Heart left ventricle (tissue), 13 donors: ENCODE results near the gene NTM.

Source experiments
- POLR2A ChIP-seq, 2 donors: fragments of 450-650 bp; IDR thresholded peaks; one replicate each; pipeline ENCODE4 v1.6.1; 2017; ENCODE audit warnings: antibody characterized with exemption in 2 of 2, mild to moderate bottlenecking in 2 of 2, moderate library complexity in 2 of 2
- TF ChIP-seq, protein P1 (sequence below), 12 donors: fragments of 200-600 bp; sonication (generic) in 4 of 12; IDR thresholded peaks; one replicate each; pipeline versions ENCODE4 v1.5.0 to v1.8.0; 2018 to 2022; ENCODE audit warnings: antibody characterized with exemption in 12 of 12, mild to moderate bottlenecking in 5 of 12
- donor health status: ischemic (EF 13 %, LVEDD 7.1; RV severe dilation, severe dysfunction).
- donor health status: DM: no; HTN: yes; CAD: no.
- donor health status: DM: no; HTN: no; CAD: no.
- donor health status: ischemic (EF 25% LVEDD 6.9; RV normal size, moderate dysfunction).
- donor health status: ischemic (EF 25% LVEDD 5.7; RV mildly dilated, moderate dysfunction).
- donor health status: ischemic (EF 35%, LVEDD 5.7; RV mildly dilated, moderate dysfunction).
- donor health status: nonischemic (EF 11% LVEDD 7.7; RV severe dilation, severe dysfunction).
- donor health status: DM: yes; HTN: yes; CAD: no.
- donor health status: PGD.
- donor health status: ischemic (EF 29% LVEDD 5.4; RV normal size, mild dysfunction).
- donor health status: nonischemic (EF 23%, LVEDD 6.1; RV moderate dilation, normal function).

DNA sequence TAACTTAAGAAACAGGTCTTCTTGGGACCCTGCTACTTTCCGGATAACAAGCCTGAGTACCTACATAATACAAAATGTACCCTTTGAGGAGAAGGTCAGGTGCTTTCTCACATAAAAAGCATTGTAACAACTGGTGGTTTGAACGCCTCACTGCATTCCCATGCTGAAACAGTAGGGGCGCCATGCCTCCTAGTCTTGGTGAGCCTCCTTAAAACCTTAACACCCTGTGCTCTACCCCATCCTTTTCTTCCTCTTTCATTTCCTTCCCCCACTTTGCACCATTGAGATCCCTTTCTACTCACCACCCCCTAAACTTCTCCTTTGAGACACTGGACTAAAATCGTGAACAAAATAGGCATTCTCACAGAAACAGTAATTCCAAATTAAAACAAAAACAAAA is 729.3 kb downstream of the NTM start:
- TF ChIP-seq, protein P1, sequence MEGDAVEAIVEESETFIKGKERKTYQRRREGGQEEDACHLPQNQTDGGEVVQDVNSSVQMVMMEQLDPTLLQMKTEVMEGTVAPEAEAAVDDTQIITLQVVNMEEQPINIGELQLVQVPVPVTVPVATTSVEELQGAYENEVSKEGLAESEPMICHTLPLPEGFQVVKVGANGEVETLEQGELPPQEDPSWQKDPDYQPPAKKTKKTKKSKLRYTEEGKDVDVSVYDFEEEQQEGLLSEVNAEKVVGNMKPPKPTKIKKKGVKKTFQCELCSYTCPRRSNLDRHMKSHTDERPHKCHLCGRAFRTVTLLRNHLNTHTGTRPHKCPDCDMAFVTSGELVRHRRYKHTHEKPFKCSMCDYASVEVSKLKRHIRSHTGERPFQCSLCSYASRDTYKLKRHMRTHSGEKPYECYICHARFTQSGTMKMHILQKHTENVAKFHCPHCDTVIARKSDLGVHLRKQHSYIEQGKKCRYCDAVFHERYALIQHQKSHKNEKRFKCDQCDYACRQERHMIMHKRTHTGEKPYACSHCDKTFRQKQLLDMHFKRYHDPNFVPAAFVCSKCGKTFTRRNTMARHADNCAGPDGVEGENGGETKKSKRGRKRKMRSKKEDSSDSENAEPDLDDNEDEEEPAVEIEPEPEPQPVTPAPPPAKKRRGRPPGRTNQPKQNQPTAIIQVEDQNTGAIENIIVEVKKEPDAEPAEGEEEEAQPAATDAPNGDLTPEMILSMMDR (IDR thresholded peaks at IDR 0.05): peak in 10 of 12 donors; percentile 12 to 39 (median 29)
- TF ChIP-seq POLR2A (IDR thresholded peaks at IDR 0.05): no peak
